Measurements from ENCODE around the gene BPNT1. TPM values are rescaled to one million over a fixed set of nuclear protein-coding genes. Genes with fewer than 3 reads are reported as not detected.

The BPNT1 gene
- total and polyA plus RNA-seq, 2 of the 8 experiments (the other 6 are each of a cell fraction or from before 2014, with no cell fraction given): 13.2 to 16.3 TPM

GRCh38 chr1:220043646-220044045 lies 45.9 kb downstream of the BPNT1 start:
- CTCF ChIA-PET (ENCODE audit: partially characterized antibody): no interaction called here
- no peak for FAIRE-seq
- no peak overlapping the region for H2BK5ac ChIP-seq (ENCODE audit: low read depth, low read length)

More at GRCh38 chr1:220043646-220044045, 45.9 kb downstream of the BPNT1 start:
- Histone ChIP-seq H4K8ac (ENCODE audit: extremely low read depth, insufficient read depth, low read length) (no peak overlapping the region), H2BK120ac (replicated peaks; ENCODE audit: low read depth, low read length) (no peak overlapping the region), H3K9me3 (ENCODE audit: insufficient read depth in 2 of 2, low read depth in 1 of 2, low read length in 1 of 2) (no peaks in the 10 kb centered on the region), H3K27me3 (replicated peaks in 1 of 4; ENCODE audit: control insufficient read depth in 3 of 4, extremely low read depth in 1 of 4, insufficient read depth in 3 of 4, low read length in 3 of 4) (no peaks in the 10 kb centered on the region), H3K18ac (ENCODE audit: extremely low read depth, low read length) (no peak overlapping the region), H3K4me1 (replicated peaks in 1 of 4; ENCODE audit: control insufficient read depth in 3 of 4, insufficient read depth in 4 of 4, low read length in 3 of 4) (peaks cover 0 to 3% (median 0%) of the 10 kb centered on the region in 4 experiments; a peak in 3 of 7 replicates), H3K27ac (ENCODE audit: low read depth, low read length) (no peak overlapping the region), H3K56ac (replicated peaks; ENCODE audit: insufficient read length, low read depth, low read length) (no peak overlapping the region), H2AFZ (ENCODE audit: low read length) (no peak overlapping the region), H3K36me3 (ENCODE audit: control insufficient read depth in 2 of 4, insufficient read depth in 4 of 4, low read length in 3 of 4) (peaks cover 0 to 12% (median 8%) of the 10 kb centered on the region in 4 experiments; a peak in 5 of 8 replicates), H3K4me2 (ENCODE audit: insufficient read depth in 1 of 2, low read depth in 2 of 2, low read length in 2 of 2) (no peak overlapping the region; a peak in 1 of 4 replicates), H3K14ac (ENCODE audit: insufficient read length) (no peak overlapping the region), H2BK15ac (ENCODE audit: low read length) (no peak overlapping the region), H2BK12ac (ENCODE audit: low read depth, low read length) (no peak overlapping the region), H3K4ac (replicated peaks; ENCODE audit: insufficient read length, low read depth, low read length) (no peak overlapping the region), H4K91ac (replicated peaks; ENCODE audit: insufficient read length, low read length) (no peak overlapping the region), H2BK20ac (ENCODE audit: low read length) (no peak overlapping the region), H4K20me1 (replicated peaks in 1 of 2; ENCODE audit: control insufficient read depth in 1 of 2, insufficient read depth in 2 of 2, low read length in 2 of 2) (peaks cover 0 to 1% of the 10 kb centered on the region in 2 experiments), H4K5ac (ENCODE audit: insufficient read length, low read depth, low read length) (no peak overlapping the region), H3K79me1 (ENCODE audit: low read depth, low read length) (no peaks in the 10 kb centered on the region), H3K23ac (ENCODE audit: insufficient read length) (no peak overlapping the region), H3K4me3 (ENCODE audit: extremely low read depth in 1 of 4, insufficient read depth in 2 of 4, low read depth in 3 of 4, low read length in 4 of 4) (no peak overlapping the region), H2AK5ac (ENCODE audit: low read depth, low read length) (no peak overlapping the region), H3K9ac (replicated peaks in 1 of 4; ENCODE audit: extremely low read depth in 1 of 4, low read depth in 3 of 4, low read length in 3 of 4) (no peak overlapping the region), H3K79me2 (ENCODE audit: control insufficient read depth in 1 of 2, insufficient read depth in 2 of 2, low read length in 2 of 2) (peaks cover 5 to 53% of the 10 kb centered on the region in 2 experiments), H3K23me2 (ENCODE audit: low read depth, low read length) (0 out of 2 replicates have a peak, but pooled peaks cover 3% of the 10 kb centered on the region)
- POLR2A ChIA-PET (ENCODE audit: partially characterized antibody): no interaction called here
- 90% methylated on average over 2 of the region's 2 CpGs; no CpG with 5 or more reads in 1 of the 2 experiments for WGBS, 2 experiments (ENCODE audit: extremely low coverage in 1 of 2, insufficient coverage in 1 of 2, insufficient read length in 1 of 2, insufficient replicate concordance in 2 of 2, low coverage in 1 of 2, low lambda C conversion rate in 2 of 2, missing lambda C conversion rate in 1 of 2)
- no peak for DNase-seq (ENCODE audit: low read depth in 1 of 2, low spot score in 2 of 2)
- TF ChIP-seq KDM4A (IDR thresholded peaks at IDR 0.05; ENCODE audit: low read depth, low read length, severe bottlenecking): no peak
- TF ChIP-seq NRF1 (IDR thresholded peaks at IDR 0.05; ENCODE audit: low read depth, low read length): no peak
- TF ChIP-seq SIX5 (IDR thresholded peaks at IDR 0.05; ENCODE audit: low read depth, low read length): no peak
- no peak for TF ChIP-seq SUZ12 (IDR thresholded peaks at IDR 0.05; ENCODE audit: low read length)
- TF ChIP-seq USF2 (IDR thresholded peaks at IDR 0.05; ENCODE audit: low read length): no peak
- no peak for TF ChIP-seq BACH1 (IDR thresholded peaks at IDR 0.05; ENCODE audit: low read length)
